GM21360 (cell line): ENCODE results near the gene FLOT1.
"Not testable (repeated sequence)": the region's sequence is repeated elsewhere in the genome, so short reads cannot be mapped to it uniquely, and the experiment has no call there.

Experiments used
- ATAC-seq: cut with Tn5 transposase; IDR thresholded peaks from one replicate; pipeline ENCODE4 v1.9.1; 2021; ENCODE audit warnings: mild to moderate bottlenecking, moderate library complexity; ENCODE audit not compliant: unreplicated experiment

Gene FLOT1

GRCh38 chr6:30767158-30767943 is 24.9 kb upstream of the FLOT1 start:
- no peak for ATAC-seq

- ATAC-seq = no peak
Measured at GRCh38 chr6:30766461-30767157, 24.1 kb upstream of the FLOT1 start.

GRCh38 chr6:30765495-30765894 is 23.0 kb upstream of the FLOT1 start:
- not testable (repeated sequence) for ATAC-seq

- not testable (repeated sequence) for ATAC-seq
Measured at GRCh38 chr6:30764490-30765043, 22.1 kb upstream of the FLOT1 start.

GRCh38 chr6:30763618-30764489 is 21.4 kb upstream of the FLOT1 start:
- no peak for ATAC-seq

- no peak for ATAC-seq
Measured at GRCh38 chr6:30763155-30763617, 20.7 kb upstream of the FLOT1 start.

- no peak for ATAC-seq
Measured at GRCh38 chr6:30761791-30762429, 19.4 kb upstream of the FLOT1 start.

- ATAC-seq = no peak
Measured at GRCh38 chr6:30760549-30760948, 18.1 kb upstream of the FLOT1 start.

- ATAC-seq = no peak
Measured at GRCh38 chr6:30759575-30760239, 17.2 kb upstream of the FLOT1 start.

GRCh38 chr6:30757261-30757904 is 14.9 kb upstream of the FLOT1 start:
- ATAC-seq = no peak

- not testable (repeated sequence) for ATAC-seq
Measured at GRCh38 chr6:30756405-30757003, 14.0 kb upstream of the FLOT1 start.

GRCh38 chr6:30754631-30755030 is 12.1 kb upstream of the FLOT1 start:
- ATAC-seq = no peak

- no peak for ATAC-seq
Measured at GRCh38 chr6:30752157-30752927, 9.9 kb upstream of the FLOT1 start.

GRCh38 chr6:30750379-30750668 is 7.8 kb upstream of the FLOT1 start:
- no peak for ATAC-seq

GRCh38 chr6:30749554-30750378 is 7.3 kb upstream of the FLOT1 start:
- no peak for ATAC-seq

GRCh38 chr6:30748851-30749540 is 6.5 kb upstream of the FLOT1 start:
- ATAC-seq = no peak
